ENCODE data around the gene TNRC6A. TPM values are rescaled to one million over a fixed set of nuclear protein-coding genes. Genes with fewer than 3 reads are reported as not detected.

Gene TNRC6A
- total RNA-seq, 1 donor from 2014 or later: 53.0 TPM

DNA sequence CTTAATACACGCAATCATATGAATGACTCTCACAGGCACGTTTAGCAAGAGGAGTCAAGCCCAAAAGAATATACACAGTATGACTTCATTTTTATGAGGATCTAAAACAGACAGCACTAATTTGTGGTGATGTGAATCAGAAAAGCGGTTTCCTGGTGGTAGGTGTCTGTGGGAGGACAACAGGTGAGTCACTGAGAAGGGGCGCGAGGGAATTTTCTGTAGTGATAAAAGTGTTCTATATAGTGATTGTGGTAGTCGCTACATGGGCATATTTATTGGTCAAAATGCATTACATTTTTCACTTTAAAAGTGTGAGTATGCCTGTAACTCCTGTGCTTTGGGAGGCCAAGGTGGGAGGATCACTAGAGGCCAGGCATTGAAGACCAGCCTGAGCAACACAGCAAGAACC lies 7.6 kb upstream of the TNRC6A start:
- Histone ChIP-seq H3K27me3 (no peaks in the 10 kb centered on the region), H3K36me3 (no peaks in the 10 kb centered on the region), H3K9me3 (no peaks in the 10 kb centered on the region), H3K4me3 (no peak overlapping the region), H3K27ac (no peak overlapping the region), H3K4me1 (no peaks in the 10 kb centered on the region)
- intact Hi-C loops (cut with DNase I): no loop called here
- TF ChIP-seq POLR2AphosphoS5 (IDR thresholded peaks at IDR 0.05; ENCODE audit: insufficient read depth in 1 of 2, low read depth in 1 of 2): no peak
- TF ChIP-seq, protein P1, sequence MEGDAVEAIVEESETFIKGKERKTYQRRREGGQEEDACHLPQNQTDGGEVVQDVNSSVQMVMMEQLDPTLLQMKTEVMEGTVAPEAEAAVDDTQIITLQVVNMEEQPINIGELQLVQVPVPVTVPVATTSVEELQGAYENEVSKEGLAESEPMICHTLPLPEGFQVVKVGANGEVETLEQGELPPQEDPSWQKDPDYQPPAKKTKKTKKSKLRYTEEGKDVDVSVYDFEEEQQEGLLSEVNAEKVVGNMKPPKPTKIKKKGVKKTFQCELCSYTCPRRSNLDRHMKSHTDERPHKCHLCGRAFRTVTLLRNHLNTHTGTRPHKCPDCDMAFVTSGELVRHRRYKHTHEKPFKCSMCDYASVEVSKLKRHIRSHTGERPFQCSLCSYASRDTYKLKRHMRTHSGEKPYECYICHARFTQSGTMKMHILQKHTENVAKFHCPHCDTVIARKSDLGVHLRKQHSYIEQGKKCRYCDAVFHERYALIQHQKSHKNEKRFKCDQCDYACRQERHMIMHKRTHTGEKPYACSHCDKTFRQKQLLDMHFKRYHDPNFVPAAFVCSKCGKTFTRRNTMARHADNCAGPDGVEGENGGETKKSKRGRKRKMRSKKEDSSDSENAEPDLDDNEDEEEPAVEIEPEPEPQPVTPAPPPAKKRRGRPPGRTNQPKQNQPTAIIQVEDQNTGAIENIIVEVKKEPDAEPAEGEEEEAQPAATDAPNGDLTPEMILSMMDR (IDR thresholded peaks at IDR 0.05): no peak
- DNase-seq (ENCODE audit: extremely low spot score in 2 of 2): no peak

DNA sequence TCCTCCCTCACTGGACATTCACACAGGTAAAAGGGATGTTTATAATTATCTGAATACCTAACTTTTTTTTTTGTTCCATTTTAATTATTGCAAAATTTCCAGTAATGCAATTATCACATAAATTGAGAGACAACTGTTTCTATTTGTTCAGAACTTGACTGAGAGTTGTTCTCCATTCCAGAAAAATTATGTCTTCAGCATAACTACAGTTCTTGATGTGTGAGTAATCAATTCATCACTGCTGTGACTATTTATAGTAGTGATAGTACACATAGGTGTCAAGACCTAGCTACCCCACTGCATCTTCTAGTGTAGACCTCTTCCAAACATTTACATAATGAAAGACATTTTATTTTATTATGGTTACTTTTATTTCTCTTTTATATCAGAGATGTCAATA lies 5.8 kb upstream of the TNRC6A start:
- Histone ChIP-seq H3K4me3 (no peak overlapping the region), H3K9me3 (no peaks in the 10 kb centered on the region), H3K4me1 (peaks cover 4% of the 10 kb centered on the region), H3K27me3 (no peaks in the 10 kb centered on the region), H3K36me3 (no peaks in the 10 kb centered on the region), H3K27ac (no peak overlapping the region)
- intact Hi-C loops (cut with DNase I): no loop called here
- no peak for TF ChIP-seq POLR2A (IDR thresholded peaks at IDR 0.05)
- no peak for TF ChIP-seq POLR2AphosphoS5 (IDR thresholded peaks at IDR 0.05; ENCODE audit: insufficient read depth in 1 of 2, low read depth in 1 of 2)
- TF ChIP-seq, protein P1 (IDR thresholded peaks at IDR 0.05): no peak
- no peak for DNase-seq (ENCODE audit: extremely low spot score in 2 of 2)

DNA sequence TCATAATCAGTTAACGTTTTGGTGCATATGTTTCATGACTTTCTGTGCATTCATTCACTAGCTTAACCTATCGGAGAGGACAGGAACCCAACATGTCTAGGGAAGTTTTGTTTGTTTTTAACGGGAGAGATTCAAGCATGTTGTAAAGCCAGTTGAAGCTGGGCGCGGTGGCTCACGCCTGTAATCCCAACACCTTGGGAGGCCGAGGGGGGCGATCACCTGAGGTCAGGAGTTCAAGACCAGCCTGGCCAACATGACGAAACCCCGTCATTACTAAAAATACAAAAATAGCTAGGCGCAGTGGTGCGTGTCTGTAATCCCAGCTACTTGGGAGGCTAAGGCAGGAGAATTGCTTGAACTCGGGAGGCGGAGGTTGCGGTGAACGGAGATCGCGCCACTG lies 1.4 kb upstream of the TNRC6A start:
- no peak for DNase-seq (ENCODE audit: extremely low spot score in 2 of 2)
- Histone ChIP-seq H3K9me3 (no peaks in the 10 kb centered on the region), H3K27ac (no peak overlapping the region), H3K4me3 (no peak overlapping the region), H3K36me3 (peaks cover 0 to 8% of the 10 kb centered on the region in 2 donors), H3K27me3 (no peaks in the 10 kb centered on the region), H3K4me1 (peaks cover 29% of the 10 kb centered on the region)
- no peak for TF ChIP-seq POLR2AphosphoS5 (IDR thresholded peaks at IDR 0.05; ENCODE audit: insufficient read depth in 1 of 2, low read depth in 1 of 2)
- intact Hi-C loops (cut with DNase I): no loop called here

DNA sequence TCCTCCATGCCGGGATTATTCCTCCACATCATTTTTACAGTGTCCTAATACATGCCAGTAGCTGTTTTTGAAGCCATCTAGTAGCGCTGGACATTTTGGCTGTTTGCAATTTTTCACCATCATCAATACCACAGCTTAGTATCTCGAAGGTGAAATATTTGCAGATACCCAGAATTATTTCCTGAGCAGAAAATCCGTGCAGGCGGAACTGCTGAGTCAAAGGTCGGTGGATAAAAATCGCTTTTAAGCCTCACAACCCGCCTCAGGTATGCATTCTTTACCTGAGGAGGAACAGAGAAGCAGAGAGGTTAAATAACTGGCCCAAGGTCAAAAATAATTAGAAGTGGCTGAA lies 584 bp upstream of the TNRC6A start:
- peaks cover 0 to 11% of the 10 kb centered on the region in 2 donors for H3K36me3 ChIP-seq
- no peak for TF ChIP-seq POLR2A (IDR thresholded peaks at IDR 0.05)
- TF ChIP-seq POLR2AphosphoS5 (IDR thresholded peaks at IDR 0.05; ENCODE audit: insufficient read depth in 1 of 2, low read depth in 1 of 2): no peak
- TF ChIP-seq, protein P1 (IDR thresholded peaks at IDR 0.05): no peak
- no peak for DNase-seq (ENCODE audit: extremely low spot score in 2 of 2)
- peaks cover 38% of the 10 kb centered on the region for H3K4me1 ChIP-seq
- peak overlapping the region; percentile 79 to 97 for H3K4me3 ChIP-seq
- no peaks in the 10 kb centered on the region for H3K9me3 ChIP-seq
- intact Hi-C loops (cut with DNase I): no loop called here
- no peaks in the 10 kb centered on the region for H3K27me3 ChIP-seq
- H3K27ac ChIP-seq: peak overlapping the region; percentile 92

DNA sequence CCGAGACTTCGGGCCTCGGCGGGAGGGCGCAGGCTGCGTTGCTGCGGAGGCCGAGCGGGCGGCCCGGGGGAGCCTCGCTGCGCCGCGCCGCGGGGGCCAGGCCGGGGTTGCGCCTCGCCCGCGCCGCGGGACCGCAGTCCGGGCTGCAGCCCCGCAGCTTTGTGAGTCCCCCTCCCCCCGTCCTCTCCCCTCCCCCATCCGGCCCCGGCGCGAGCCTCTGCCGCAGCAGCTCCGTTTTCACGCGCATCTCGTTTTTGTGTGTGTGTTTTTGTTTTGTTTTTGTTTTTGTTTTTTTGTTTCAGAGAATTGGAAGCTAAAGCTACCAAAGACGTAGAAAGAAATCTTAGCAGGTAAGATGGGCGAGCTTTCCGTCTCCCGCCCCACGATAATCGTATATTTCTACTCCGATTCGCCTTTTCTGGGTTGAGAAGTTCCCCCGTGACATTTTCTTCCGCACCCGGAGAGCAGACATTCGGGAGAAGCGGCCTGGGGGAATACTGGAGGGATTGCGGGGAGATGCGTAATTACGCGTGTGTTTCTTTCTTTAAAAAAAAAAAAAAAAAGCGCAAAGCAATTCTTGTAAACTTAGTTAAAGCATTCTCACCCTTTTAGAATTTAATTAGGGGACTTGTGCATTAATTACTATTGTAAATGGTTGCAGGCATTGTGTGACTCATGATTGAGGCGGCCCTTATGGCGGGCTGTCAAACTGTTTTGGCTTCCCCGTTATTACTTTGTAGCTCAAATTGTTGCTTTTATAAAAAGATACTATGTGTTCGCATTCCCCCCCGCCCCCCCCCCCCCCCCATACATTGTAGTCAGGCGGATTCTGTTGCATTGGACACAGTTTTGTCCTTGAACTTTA lies 732 bp downstream of the TNRC6A start:
- TF ChIP-seq, protein P1 (IDR thresholded peaks at IDR 0.05): no peak
- TF ChIP-seq POLR2A (IDR thresholded peaks at IDR 0.05) (no peak), POLR2AphosphoS5 (IDR thresholded peaks at IDR 0.05; ENCODE audit: insufficient read depth in 1 of 2, low read depth in 1 of 2) (no peak)
- H3K27me3 ChIP-seq: no peaks in the 10 kb centered on the region
- H3K27ac ChIP-seq: peak overlapping the region; percentile 92
- H3K36me3 ChIP-seq: peaks cover 0 to 11% of the 10 kb centered on the region in 2 donors
- intact Hi-C loops (cut with DNase I): loop anchor here (5.0 kb wide), 1 partner anchor 933 kb away; no protein-coding TSS in a partner anchor
- H3K9me3 ChIP-seq: no peaks in the 10 kb centered on the region
- peak overlapping the region; percentile 79 to 97 for H3K4me3 ChIP-seq
- no peak for DNase-seq (ENCODE audit: extremely low spot score in 2 of 2)
- H3K4me1 ChIP-seq: peaks cover 51% of the 10 kb centered on the region
